K562 (cell line): ENCODE data around the gene USP13. TPM values are rescaled to one million over a fixed set of nuclear protein-coding genes. Genes with fewer than 3 reads are reported as not detected.

Experiments used
- ATAC-seq: fragments of 200-7000 bp; cut with Tn5 transposase; 3 replicates; pipeline ENCODE4 v1.9.1; 2020; ENCODE audit warnings: moderate library complexity
- BruUV-seq: library from RNA; stranded (reverse); fragments of 400-500 nt; replicated peaks from 2 replicates; lab custom pipeline; 2021; lab: Mats Ljungman, UMichigan
- CTCF ChIA-PET: fragments of 300-600 bp; formaldehyde crosslinking; extraction: SDS; loops from one replicate; lab custom pipeline; 2021; ENCODE audit warnings: low intra/inter-chr PET ratio; lab: Yijun Ruan, JAX
- POLR2A ChIA-PET: fragments of 300-600, 350-650 bp; sonication (Branson Sonifier 250); formaldehyde crosslinking; extraction: SDS; loops from one replicate; lab custom pipeline; 2021; ENCODE audit warnings: antibody characterized with exemption, inconsistent platforms; lab: Yijun Ruan, JAX
- DNase-seq, 4 experiments: peaks; one replicate each; pipeline versions ENCODE4 v3.0.0 to v3.0.0-alpha.2; 2011 to 2018; ENCODE audit warnings: low spot score in 3 of 4, mixed read lengths in 3 of 4; ENCODE audit errors: extremely low read depth in 1 of 4
- FAIRE-seq: peaks from 2 replicates; lab custom pipeline; 2011; peaks lifted over from hg19 to GRCh38; lab: Jason Lieb, UNC
- H2AFZ ChIP-seq: 2 replicates; pipeline ENCODE4 v1.6.0; 2011; ENCODE audit warnings: low read depth, low read length, control low read depth, inconsistent platforms
- H3K27ac ChIP-seq: fragments of 200-600 bp; 3 replicates; pipeline ENCODE4 v1.8.0; 2011; ENCODE audit warnings: low read depth, mild to moderate bottlenecking, control low read depth, inconsistent platforms, low read length, moderate library complexity, mixed read lengths; ENCODE audit errors: extremely low read depth
- H3K27me3 ChIP-seq, 2 experiments: fragments of 300-600 bp in 1 of 2; 2 replicates in 1 of 2; 3 replicates in 1 of 2; pipeline versions ENCODE4 v1.6.0 to v1.8.0; 2011; ENCODE audit warnings: inconsistent platforms in 2 of 2, low read length in 2 of 2, mild to moderate bottlenecking in 1 of 2, mixed read lengths in 1 of 2, moderate library complexity in 1 of 2; ENCODE audit not compliant: control insufficient read depth in 2 of 2, insufficient read depth in 2 of 2
- H3K36me3 ChIP-seq: fragments of 300-600 bp; 3 replicates; pipeline ENCODE4 v1.8.0; 2011; ENCODE audit warnings: mild to moderate bottlenecking, low read length, inconsistent platforms; ENCODE audit not compliant: control insufficient read depth, insufficient read depth
- H3K4me1 ChIP-seq, 2 experiments: fragments of 200-600 bp in 1 of 2; replicated peaks in 1 of 2; 2 replicates in 1 of 2; 3 replicates in 1 of 2; pipeline versions ENCODE4 v1.5.1 to v1.8.0; 2011; ENCODE audit warnings: inconsistent platforms in 2 of 2, low read length in 2 of 2, mild to moderate bottlenecking in 1 of 2, mixed read lengths in 1 of 2, moderate library complexity in 1 of 2; ENCODE audit not compliant: control insufficient read depth in 2 of 2, insufficient read depth in 2 of 2
- H3K4me2 ChIP-seq: 2 replicates; pipeline ENCODE4 v1.6.1; 2011; ENCODE audit warnings: low read length, control low read depth, inconsistent platforms, mixed read lengths; ENCODE audit not compliant: insufficient read depth
- H3K4me3 ChIP-seq: fragments of 200-600 bp; sonication (generic), shearing (Covaris generic); 2 replicates; pipeline ENCODE4 v1.5.1; 2016; ENCODE audit warnings: control low read depth, inconsistent platforms
- H3K79me2 ChIP-seq: fragments of 200-600 bp; 3 replicates; pipeline ENCODE4 v1.8.0; 2011; ENCODE audit warnings: low read length, inconsistent platforms; ENCODE audit not compliant: control insufficient read depth, insufficient read depth
- H3K9ac ChIP-seq, 2 experiments: 2 replicates each; pipeline versions ENCODE4 v1.6.0 to v1.6.1; 2011; ENCODE audit warnings: low read depth in 2 of 2, low read length in 2 of 2, control low read depth in 1 of 2, inconsistent platforms in 1 of 2, mild to moderate bottlenecking in 1 of 2, mixed read lengths in 1 of 2; ENCODE audit not compliant: insufficient read depth in 1 of 2
- H3K9me1 ChIP-seq: one replicate; pipeline ENCODE4 v1.6.0; 2011; ENCODE audit warnings: inconsistent platforms, mild to moderate bottlenecking, low read length, moderate library complexity; ENCODE audit not compliant: control insufficient read depth, insufficient read depth
- H3K9me3 ChIP-seq: replicated peaks from 2 replicates; pipeline ENCODE4 v1.5.1; 2011; ENCODE audit warnings: low read depth, low read length, inconsistent platforms; ENCODE audit not compliant: control insufficient read depth, insufficient read depth
- H4K20me1 ChIP-seq: replicated peaks from 2 replicates; pipeline ENCODE4 v1.6.1; 2011; ENCODE audit warnings: low read length, inconsistent platforms, mixed read lengths; ENCODE audit not compliant: control insufficient read depth, insufficient read depth
- ASH1L ChIP-seq: fragments of 450-650 bp; IDR thresholded peaks from 2 replicates; pipeline ENCODE4 v1.6.1; 2018; ENCODE audit warnings: borderline replicate concordance, mild to moderate bottlenecking, low read depth; ENCODE audit not compliant: partially characterized antibody
- ATF1 ChIP-seq, 2 experiments: fragments of 450-650 bp in 1 of 2; IDR thresholded peaks; 2 replicates each; pipeline ENCODE4 v1.6.1; 2016; ENCODE audit warnings: missing compliant biosample characterization in 1 of 2, missing genetic modification characterization in 1 of 2
- EHMT2 ChIP-seq: fragments of 450-650 bp; IDR thresholded peaks from 2 replicates; pipeline ENCODE4 v1.6.1; 2018; ENCODE audit warnings: antibody characterized with exemption
- ELF4 ChIP-seq: fragments of 450-650 bp; formaldehyde crosslinking; IDR thresholded peaks from 2 replicates; pipeline ENCODE4 v1.4.0; 2022; ENCODE audit warnings: missing genetic modification characterization
- EWSR1 ChIP-seq: fragments of 450-650 bp; IDR thresholded peaks from 2 replicates; pipeline ENCODE4 v1.6.1; 2018; ENCODE audit warnings: borderline replicate concordance, mild to moderate bottlenecking, low read depth, moderate library complexity; ENCODE audit not compliant: partially characterized antibody
- FOXJ2 ChIP-seq: fragments of 200-800 bp; sonication (Bioruptor generic); IDR thresholded peaks from 2 replicates; pipeline ENCODE4 v1.6.1; 2016; ENCODE audit warnings: missing genetic modification characterization, missing compliant biosample characterization
- NFE2L1 ChIP-seq: fragments of 450-650 bp; IDR thresholded peaks from 2 replicates; pipeline ENCODE4 v1.6.1; 2016; ENCODE audit warnings: missing genetic modification characterization, low read depth, mild to moderate bottlenecking, missing compliant biosample characterization, moderate library complexity, borderline replicate concordance
- RBM39 ChIP-seq: fragments of 200-400 bp; formaldehyde crosslinking; optimal IDR thresholded peaks from 2 replicates; pipeline ENCODE3; 2018; ENCODE audit warnings: low read depth, low read length
- THAP7 ChIP-seq: fragments of 250-450 bp; sonication (Bioruptor Pico); IDR thresholded peaks from 2 replicates; pipeline ENCODE4 v1.5.0; 2021
- ZNF280B ChIP-seq: fragments of 250-450 bp; sonication (Bioruptor Pico); IDR thresholded peaks from 2 replicates; pipeline ENCODE4 v1.5.1; 2021; ENCODE audit warnings: mild to moderate bottlenecking
- WGBS: fragments of 100-300 bp; shearing (Covaris generic); methylation state at CpG from one replicate; pipeline ENCODE4 v1.1.6; 2016; ENCODE audit warnings: low coverage, mixed read lengths; ENCODE audit not compliant: insufficient coverage; ENCODE audit errors: missing lambda C conversion rate; 5-methylcytosine and 5-hydroxymethylcytosine counted together
- in situ Hi-C: fragments of 300-500 bp; cut with MboI; formaldehyde crosslinking; loops from 4 replicates; pipeline ENCODE4 v1.15.0; 2018; ENCODE audit warnings: inconsistent platforms, mixed read lengths
- intact Hi-C: fragments of 100-400 bp; cut with micrococcal nuclease; formaldehyde crosslinking; loops from 2 replicates; pipeline ENCODE4 v1.14.2; 2022
- polyA plus RNA-seq, 8 experiments: library from polyadenylated mRNA; depleted of rRNA in 4 of 8; stranded (reverse) in 5 of 8; unstranded in 3 of 8; fragments of >200 nt; fragmentation: Nextera tagmentation in 2 of 8; fragmentation: Illumina TruSeq in 1 of 8; extraction: Ambion mirVana in 2 of 8; extraction: Trizol in 1 of 8; gene quantifications; 2 replicates each; pipeline versions ENCODE4 v1.2.1 to v1.2.3, GENCODE V29; 2011 to 2014; ENCODE audit warnings: inconsistent platforms in 1 of 8, missing spikeins in 1 of 8
- total RNA-seq, 7 experiments: library from RNA; depleted of rRNA in 6 of 7; stranded (reverse); fragments of >200 nt in 6 of 7; fragmentation: Illumina TruSeq in 2 of 7; extraction: Trizol in 2 of 7; gene quantifications; 2 replicates each; pipeline versions ENCODE4 v1.2.1 to v1.2.3, GENCODE V29; 2011 to 2021; ENCODE audit warnings: low replicate concordance in 1 of 7

USP13 gene
- total and polyA plus RNA-seq, 9 of the 15 experiments (the other 6 are each of a cell fraction or from before 2014, with no cell fraction given): 0.11 to 2.3 (median 0.51) TPM

DNA sequence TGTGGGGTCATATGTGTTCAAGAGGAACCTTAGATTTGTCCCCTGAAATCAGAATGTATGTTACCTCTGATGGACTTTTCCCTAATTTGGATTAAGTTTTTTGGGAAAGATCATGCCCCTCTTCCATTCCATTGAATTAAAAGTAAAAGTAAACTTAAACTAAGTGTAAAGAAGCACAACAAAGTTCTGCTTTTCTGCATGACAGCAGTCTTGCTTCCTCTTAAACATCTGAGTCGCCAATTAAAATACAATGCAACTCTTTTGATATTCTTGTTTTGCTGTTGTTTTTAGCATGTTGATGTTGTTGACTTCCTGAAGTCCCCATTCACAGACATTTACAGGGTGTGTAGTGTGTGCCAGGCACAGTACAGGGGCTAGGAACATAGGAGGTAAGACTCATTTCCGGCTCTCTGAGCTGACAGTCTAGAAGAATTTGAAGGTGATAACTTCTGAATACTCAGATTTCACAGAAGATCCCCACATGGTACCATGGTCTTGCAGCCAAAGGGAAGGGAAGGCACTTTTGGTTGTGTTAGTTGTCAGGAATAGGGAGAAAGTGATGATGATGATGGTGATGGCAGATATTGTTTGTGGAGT is 45.0 kb downstream of the USP13 start:
- ATAC-seq: no peak
- in situ Hi-C loops (no loop called here), intact Hi-C loops (no loop called here)
- DNase-seq: no peak
- no peaks in the 10 kb centered on the region for H3K4me1 ChIP-seq
- H3K27ac ChIP-seq: no peak overlapping the region
- no peak overlapping the region for H3K4me2 ChIP-seq
- ChIA-PET CTCF (no interaction called here), POLR2A (no interaction called here)
- WGBS: 0% methylated on average over 2 of the region's 2 CpGs
- no peaks in the 10 kb centered on the region for H3K36me3 ChIP-seq
- no peak overlapping the region for H2AFZ ChIP-seq
- no peak overlapping the region for H3K4me3 ChIP-seq
- H4K20me1 ChIP-seq: no peaks in the 10 kb centered on the region
- H3K9me3 ChIP-seq: no peaks in the 10 kb centered on the region
- no peaks in the 10 kb centered on the region for H3K9me1 ChIP-seq
- no TSS peak for BruUV-seq
- H3K27me3 ChIP-seq: peaks cover 2 to 6% of the 10 kb centered on the region in 2 experiments; a peak in 1 of 5 replicates
- H3K9ac ChIP-seq: no peak overlapping the region
- no peaks in the 10 kb centered on the region for H3K79me2 ChIP-seq
- no peak for FAIRE-seq
- TF ChIP-seq EHMT2 (no peak), THAP7 (CRISPR knock-in tag) (no peak), EWSR1 (no peak), FOXJ2 (tag) (no peak), ATF1 (CRISPR knock-in tag; IDR thresholded peaks at IDR 0.05) (no peak), ATF1 (tag; IDR thresholded peaks at IDR 0.05) (no peak), ASH1L (no peak), ELF4 (no peak), ZNF280B (CRISPR knock-in tag) (no peak), RBM39 (no peak), NFE2L1 (tag) (no peak)
